ENCODE measurements around the gene DYNC1LI1.
"Not testable (repeated sequence)": the region's sequence is repeated elsewhere in the genome, so short reads cannot be mapped to it uniquely, and the experiment has no call there.

Gene DYNC1LI1

GRCh38 chr3:32522682-32523081 is 48.0 kb downstream of the DYNC1LI1 start:
- no peak overlapping the region for H3K27ac ChIP-seq (ENCODE audit: low read length)
- peaks cover 34% of the 10 kb centered on the region for H3K36me3 ChIP-seq (ENCODE audit: insufficient read depth, low read depth, low read length)
- H3K9me3 ChIP-seq (ENCODE audit: insufficient read depth, low read depth, low read length): no peaks in the 10 kb centered on the region
- H3K4me1 ChIP-seq (ENCODE audit: insufficient read depth, low read length): no peaks in the 10 kb centered on the region
- H3K27me3 ChIP-seq (ENCODE audit: insufficient read depth, low read length): no peaks in the 10 kb centered on the region
- no peak overlapping the region for H3K9ac ChIP-seq (ENCODE audit: low read depth, low read length)
- no peak overlapping the region for H3K4me3 ChIP-seq (ENCODE audit: low read length)

GRCh38 chr3:32518921-32519320 is 51.7 kb downstream of the DYNC1LI1 start:
- H3K9me3 ChIP-seq (ENCODE audit: insufficient read depth, low read depth, low read length); H3K36me3 ChIP-seq (ENCODE audit: insufficient read depth, low read depth, low read length); H3K4me1 ChIP-seq (ENCODE audit: insufficient read depth, low read length); H3K9ac ChIP-seq (ENCODE audit: low read depth, low read length); H3K27ac ChIP-seq (ENCODE audit: low read length); H3K27me3 ChIP-seq (ENCODE audit: insufficient read depth, low read length); H3K4me3 ChIP-seq (ENCODE audit: low read length): not testable (repeated sequence)

GRCh38 chr3:32516751-32517150 is 53.9 kb downstream of the DYNC1LI1 start:
- H3K4me3 ChIP-seq (ENCODE audit: low read length); H3K4me1 ChIP-seq (ENCODE audit: insufficient read depth, low read length); H3K27ac ChIP-seq (ENCODE audit: low read length); H3K9ac ChIP-seq (ENCODE audit: low read depth, low read length); H3K9me3 ChIP-seq (ENCODE audit: insufficient read depth, low read depth, low read length); H3K36me3 ChIP-seq (ENCODE audit: insufficient read depth, low read depth, low read length); H3K27me3 ChIP-seq (ENCODE audit: insufficient read depth, low read length): not testable (repeated sequence)

- H3K4me3 ChIP-seq (ENCODE audit: low read length): no peak overlapping the region
Observed at GRCh38 chr3:32511005-32511404, 59.7 kb downstream of the DYNC1LI1 start.

GRCh38 chr3:32510075-32510724 is 60.5 kb downstream of the DYNC1LI1 start:
- H3K27me3 ChIP-seq (ENCODE audit: insufficient read depth, low read length): no peaks in the 10 kb centered on the region
- no peaks in the 10 kb centered on the region for H3K4me1 ChIP-seq (ENCODE audit: insufficient read depth, low read length)
- no peaks in the 10 kb centered on the region for H3K9me3 ChIP-seq (ENCODE audit: insufficient read depth, low read depth, low read length)
- no peak overlapping the region for H3K4me3 ChIP-seq (ENCODE audit: low read length)
- H3K9ac ChIP-seq (ENCODE audit: low read depth, low read length): no peak overlapping the region
- no peak overlapping the region for H3K27ac ChIP-seq (ENCODE audit: low read length)
- H3K36me3 ChIP-seq (ENCODE audit: insufficient read depth, low read depth, low read length): no peaks in the 10 kb centered on the region

More at GRCh38 chr3:32511005-32511404, 59.7 kb downstream of the DYNC1LI1 start:
- H3K4me1 ChIP-seq (ENCODE audit: insufficient read depth, low read length): no peaks in the 10 kb centered on the region
- no peaks in the 10 kb centered on the region for H3K9me3 ChIP-seq (ENCODE audit: insufficient read depth, low read depth, low read length)
- H3K36me3 ChIP-seq (ENCODE audit: insufficient read depth, low read depth, low read length): no peaks in the 10 kb centered on the region
- H3K9ac ChIP-seq (ENCODE audit: low read depth, low read length): no peak overlapping the region
- H3K27me3 ChIP-seq (ENCODE audit: insufficient read depth, low read length): no peaks in the 10 kb centered on the region
- no peak overlapping the region for H3K27ac ChIP-seq (ENCODE audit: low read length)

- no peak overlapping the region for H3K9ac ChIP-seq (ENCODE audit: low read depth, low read length)
- no peaks in the 10 kb centered on the region for H3K27me3 ChIP-seq (ENCODE audit: insufficient read depth, low read length)
- H3K9me3 ChIP-seq (ENCODE audit: insufficient read depth, low read depth, low read length): no peaks in the 10 kb centered on the region
- H3K27ac ChIP-seq (ENCODE audit: low read length): no peak overlapping the region
- H3K4me3 ChIP-seq (ENCODE audit: low read length): no peak overlapping the region
- H3K4me1 ChIP-seq (ENCODE audit: insufficient read depth, low read length): peaks cover 3% of the 10 kb centered on the region; the same call in 1 of the 2 replicates
- no peaks in the 10 kb centered on the region for H3K36me3 ChIP-seq (ENCODE audit: insufficient read depth, low read depth, low read length)
Observed at GRCh38 chr3:32508711-32509110, 61.9 kb downstream of the DYNC1LI1 start.

- no peak overlapping the region for H3K27ac ChIP-seq (ENCODE audit: low read length)
- no peak overlapping the region for H3K4me3 ChIP-seq (ENCODE audit: low read length)
- peaks cover 9% of the 10 kb centered on the region; the same call in 1 of the 2 replicates for H3K4me1 ChIP-seq (ENCODE audit: insufficient read depth, low read length)
- H3K9ac ChIP-seq (ENCODE audit: low read depth, low read length): no peak overlapping the region
- no peaks in the 10 kb centered on the region for H3K36me3 ChIP-seq (ENCODE audit: insufficient read depth, low read depth, low read length)
- H3K27me3 ChIP-seq (ENCODE audit: insufficient read depth, low read length): no peaks in the 10 kb centered on the region
- H3K9me3 ChIP-seq (ENCODE audit: insufficient read depth, low read depth, low read length): no peaks in the 10 kb centered on the region
Observed at GRCh38 chr3:32506466-32506865, 64.2 kb downstream of the DYNC1LI1 start.

- no peak overlapping the region for H3K27ac ChIP-seq (ENCODE audit: low read length)
- 0 out of 2 replicates have a peak overlapping the region, but pooled peaks have one; percentile 45 for H3K9ac ChIP-seq (ENCODE audit: low read depth, low read length)
- no peaks in the 10 kb centered on the region for H3K36me3 ChIP-seq (ENCODE audit: insufficient read depth, low read depth, low read length)
- peak overlapping the region; percentile 93 for H3K4me3 ChIP-seq (ENCODE audit: low read length)
- H3K9me3 ChIP-seq (ENCODE audit: insufficient read depth, low read depth, low read length): no peaks in the 10 kb centered on the region
- H3K4me1 ChIP-seq (ENCODE audit: insufficient read depth, low read length): peaks cover 9% of the 10 kb centered on the region; the same call in 1 of the 2 replicates
- H3K27me3 ChIP-seq (ENCODE audit: insufficient read depth, low read length): no peaks in the 10 kb centered on the region
Observed at GRCh38 chr3:32502946-32503286, 67.7 kb downstream of the DYNC1LI1 start.

- H3K4me3 ChIP-seq (ENCODE audit: low read length): peak within 1 kb of the TSS; percentile 93
- no peaks in the 10 kb centered on the region for H3K36me3 ChIP-seq (ENCODE audit: insufficient read depth, low read depth, low read length)
- H3K9me3 ChIP-seq (ENCODE audit: insufficient read depth, low read depth, low read length): no peaks in the 10 kb centered on the region
- no peak within 1 kb of the TSS for H3K27ac ChIP-seq (ENCODE audit: low read length)
- peak within 1 kb of the TSS; percentile 74 for H3K9ac ChIP-seq (ENCODE audit: low read depth, low read length)
- peaks cover 9% of the 10 kb centered on the region; the same call in 1 of the 2 replicates for H3K4me1 ChIP-seq (ENCODE audit: insufficient read depth, low read length)
- H3K27me3 ChIP-seq (ENCODE audit: insufficient read depth, low read length): no peaks in the 10 kb centered on the region
Observed at GRCh38 chr3:32502118-32502945, 68.3 kb downstream of the DYNC1LI1 start, which contains the start of gene CMTM6. TSS of gene CMTM6 (minus strand) at chr3:32502852. CDS start at chr3:32502745, 107 bp downstream.

- Histone ChIP-seq H3K9ac (ENCODE audit: low read depth, low read length) (peak overlapping the region; percentile 74; the same call in 1 of the 2 replicates), H3K9me3 (ENCODE audit: insufficient read depth, low read depth, low read length) (no peaks in the 10 kb centered on the region), H3K4me1 (ENCODE audit: insufficient read depth, low read length) (peaks cover 9% of the 10 kb centered on the region; the same call in 1 of the 2 replicates), H3K36me3 (ENCODE audit: insufficient read depth, low read depth, low read length) (no peaks in the 10 kb centered on the region), H3K27me3 (ENCODE audit: insufficient read depth, low read length) (no peaks in the 10 kb centered on the region), H3K27ac (ENCODE audit: low read length) (no peak overlapping the region), H3K4me3 (ENCODE audit: low read length) (peak overlapping the region; percentile 93)
Observed at GRCh38 chr3:32501783-32502117, 68.9 kb downstream of the DYNC1LI1 start.

GRCh38 chr3:32500880-32501782 is 69.5 kb downstream of the DYNC1LI1 start:
- Histone ChIP-seq H3K27me3 (ENCODE audit: insufficient read depth, low read length) (no peaks in the 10 kb centered on the region), H3K4me1 (ENCODE audit: insufficient read depth, low read length) (peaks cover 9% of the 10 kb centered on the region; the same call in 1 of the 2 replicates), H3K9ac (ENCODE audit: low read depth, low read length) (peak overlapping the region; percentile 74; the same call in 1 of the 2 replicates), H3K4me3 (ENCODE audit: low read length) (peak overlapping the region; percentile 93), H3K27ac (ENCODE audit: low read length) (no peak overlapping the region), H3K9me3 (ENCODE audit: insufficient read depth, low read depth, low read length) (no peaks in the 10 kb centered on the region), H3K36me3 (ENCODE audit: insufficient read depth, low read depth, low read length) (no peaks in the 10 kb centered on the region)

All from iPS-20b (cell line).